ENCODE measurements around the gene TLE5.
"Not testable (repeated sequence)": the region's sequence is repeated elsewhere in the genome, so short reads cannot be mapped to it uniquely, and the experiment has no call there.

TLE5 gene

DNA sequence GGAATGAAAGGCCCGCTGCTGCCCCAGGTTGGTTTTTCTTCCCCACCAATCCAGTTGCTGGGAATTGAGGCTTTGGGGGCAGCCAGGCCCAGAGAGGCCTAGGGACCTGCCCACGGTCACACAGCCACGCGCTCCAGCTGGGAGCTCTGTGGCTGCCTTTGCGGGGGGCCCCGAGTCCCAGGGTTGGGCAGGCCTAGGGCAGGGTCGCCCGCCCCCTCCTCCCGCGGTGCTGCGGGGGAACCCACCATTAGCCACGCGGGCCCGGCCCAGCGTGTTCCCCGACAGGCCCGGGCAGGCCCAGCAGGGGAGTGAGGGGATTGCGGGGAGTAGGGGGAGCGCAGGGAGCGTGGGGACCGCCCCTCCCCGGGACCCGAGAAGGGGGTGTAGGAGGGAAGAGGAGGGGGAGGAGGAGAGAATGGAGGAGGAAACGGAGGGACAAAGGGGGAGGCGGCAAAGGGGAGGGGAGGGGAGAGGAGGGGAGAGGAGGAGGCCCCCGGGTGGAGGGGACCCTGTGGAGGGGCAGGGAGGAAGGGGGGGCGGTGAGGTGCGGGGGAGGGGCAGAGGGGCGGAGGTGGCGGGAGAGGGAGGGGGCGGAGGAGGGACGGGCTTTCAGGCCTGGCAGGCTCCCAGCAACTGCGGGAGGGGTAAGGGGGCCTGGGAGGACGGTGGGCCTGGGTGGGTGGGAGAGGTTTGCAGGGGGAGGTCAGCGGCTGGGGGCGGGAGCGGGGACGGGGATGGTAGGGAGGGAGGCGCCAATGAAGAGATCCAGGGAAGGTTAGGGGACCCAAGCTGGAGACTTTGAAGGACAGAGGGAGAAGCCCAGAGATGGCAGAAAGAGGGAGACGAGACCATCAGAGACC lies 20.3 kb downstream of the TLE5 start:
- DNase-seq: no peak

DNA sequence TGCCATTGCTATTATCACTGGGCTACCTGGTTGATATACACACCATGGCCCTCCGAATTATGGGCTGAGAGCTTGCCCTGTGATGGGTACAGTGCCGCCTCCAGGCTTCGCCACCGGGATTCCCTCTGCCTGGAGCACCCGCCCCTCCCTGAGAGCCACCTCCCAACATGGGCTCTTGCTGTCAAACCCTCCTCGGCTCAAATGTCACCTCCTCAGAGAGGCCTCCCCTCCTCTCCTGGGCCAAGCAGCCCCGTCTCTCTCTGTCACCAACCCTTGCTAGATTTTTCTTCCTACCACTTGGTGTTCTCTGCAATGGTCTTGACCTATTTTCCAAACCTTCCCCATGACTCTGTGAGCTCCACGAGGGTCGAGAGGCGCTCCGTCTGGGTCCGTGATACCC lies 21.0 kb downstream of the TLE5 start:
- no peak for DNase-seq

DNA sequence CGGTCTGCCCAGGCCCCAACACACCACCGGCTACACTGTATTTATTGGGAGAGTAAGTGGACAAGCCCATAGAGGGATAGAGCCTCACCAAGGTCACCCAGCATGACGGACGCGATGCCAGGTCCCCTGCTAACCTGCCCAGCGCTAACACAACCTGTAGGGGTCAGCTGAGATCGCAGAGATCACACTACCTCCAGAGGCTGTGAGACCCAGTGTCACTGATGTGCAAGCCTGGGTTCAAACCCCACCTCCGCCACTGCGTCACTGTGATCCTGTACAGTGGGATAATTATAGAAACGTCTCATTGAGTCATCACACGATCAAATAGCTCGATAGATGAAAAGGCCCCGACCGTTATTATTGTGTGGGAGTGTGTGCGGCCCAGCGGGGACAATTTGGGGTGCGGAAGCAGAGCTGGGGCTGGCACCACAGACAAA lies 22.6 kb downstream of the TLE5 start:
- DNase-seq: no peak

DNA sequence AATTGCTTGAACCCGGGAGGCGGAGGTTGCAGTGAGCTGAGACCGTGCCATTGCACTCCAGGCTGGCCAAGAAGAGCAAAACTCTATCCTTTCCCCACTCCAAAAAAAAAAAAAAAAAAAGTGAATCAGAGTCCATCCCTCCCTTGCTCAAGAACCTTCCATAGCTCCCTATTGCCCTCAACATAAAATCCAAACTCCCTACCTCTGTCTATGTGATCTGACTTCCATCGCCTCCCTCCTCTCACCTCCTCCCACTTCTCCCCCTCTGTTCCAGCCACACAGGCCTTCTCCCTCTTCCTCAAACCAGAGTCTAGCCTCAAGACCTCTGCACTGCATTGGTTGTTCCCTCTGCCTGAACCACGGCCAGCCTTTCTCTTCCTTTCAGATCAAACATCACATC lies 23.2 kb downstream of the TLE5 start:
- DNase-seq: no peak

DNA sequence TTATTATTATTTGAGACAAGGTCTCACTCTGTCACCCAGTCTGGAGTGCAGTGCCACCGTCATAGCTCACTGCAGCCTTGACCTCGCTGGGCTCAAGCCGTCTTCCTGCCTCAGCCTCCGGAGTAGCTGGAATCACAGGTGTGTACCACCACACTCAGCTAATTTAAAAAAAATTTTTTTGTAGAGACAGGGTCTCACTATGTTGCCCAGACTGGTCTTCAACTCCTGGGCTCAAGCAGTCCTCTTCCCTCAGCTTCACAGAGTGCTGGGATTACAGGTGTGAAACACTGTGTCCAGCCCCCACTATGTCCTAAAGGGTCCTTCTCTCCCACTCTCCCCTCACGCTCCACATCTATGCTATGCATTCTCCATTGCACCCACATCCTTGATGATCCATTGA lies 24.1 kb downstream of the TLE5 start:
- DNase-seq: no peak

DNA sequence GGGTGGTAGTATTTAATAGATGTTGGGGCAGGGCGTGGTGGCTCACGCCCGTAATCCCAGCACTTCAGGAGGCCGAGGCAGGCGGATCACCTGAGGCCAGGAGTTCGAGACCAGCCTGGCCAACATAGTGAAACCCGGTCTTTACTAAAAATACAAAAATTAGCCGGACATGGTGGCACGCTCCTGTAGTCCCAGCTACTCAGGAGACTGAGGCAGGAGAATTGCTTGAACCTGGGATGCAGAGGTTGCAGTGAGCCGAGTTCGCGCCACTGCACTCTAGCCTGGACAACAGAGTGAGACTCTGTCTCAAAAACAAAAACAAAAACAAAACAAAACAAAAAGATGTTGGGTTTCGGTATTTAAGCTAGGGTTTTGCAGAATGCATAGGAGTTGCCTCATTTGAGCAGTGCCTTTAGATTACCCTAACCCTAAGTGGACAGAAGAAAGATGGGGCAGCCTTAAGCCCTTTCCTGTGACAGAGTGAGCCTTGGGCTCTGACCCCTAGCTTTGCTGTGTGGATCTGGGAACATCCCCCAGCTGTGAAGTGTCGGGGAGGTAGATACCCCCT lies 25.2 kb downstream of the TLE5 start:
- not testable (repeated sequence) for DNase-seq

DNA sequence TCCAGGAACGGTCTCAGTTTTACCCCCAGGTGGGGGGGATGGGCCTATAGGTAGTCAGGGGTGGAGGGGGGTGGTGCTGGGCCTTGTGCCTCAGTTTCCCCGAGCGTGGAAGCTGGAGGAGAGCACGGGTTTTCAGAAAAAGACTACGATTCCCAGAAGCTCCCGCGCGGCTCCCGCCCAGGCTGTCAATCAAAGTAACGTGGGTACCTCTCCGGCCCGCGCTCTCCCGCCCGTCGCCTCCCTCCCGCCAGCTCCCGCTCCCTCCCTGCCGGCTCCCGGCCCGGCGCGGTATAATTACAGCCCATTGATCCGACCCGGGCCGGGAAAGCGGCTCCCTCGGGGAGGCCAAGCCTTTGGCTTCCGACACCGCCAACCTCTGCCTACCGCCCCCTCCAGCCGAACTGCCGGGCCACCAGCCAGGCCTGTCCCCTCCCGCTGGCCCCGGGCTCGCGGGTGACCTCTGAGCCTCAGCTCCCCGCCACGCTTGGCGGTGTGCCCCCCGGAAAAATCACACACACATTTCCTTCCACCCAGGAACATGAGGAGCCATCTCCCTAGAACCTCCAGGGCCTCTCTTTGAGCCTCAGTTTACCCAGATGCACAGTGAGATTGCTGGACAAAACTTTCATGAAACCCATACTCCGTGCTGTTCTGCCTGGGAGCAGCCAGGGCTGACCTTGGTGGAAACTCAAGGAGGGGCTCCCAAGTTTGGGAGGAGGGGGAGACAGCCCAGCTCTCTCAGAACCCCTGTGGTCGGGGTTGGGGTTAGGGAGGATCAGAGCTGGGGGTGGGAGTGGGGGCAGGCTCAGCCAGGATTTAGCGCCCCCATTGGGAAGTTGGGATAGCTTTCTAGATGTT lies 25.9 kb downstream of the TLE5 start:
- DNase-seq: peak; percentile 73

DNA sequence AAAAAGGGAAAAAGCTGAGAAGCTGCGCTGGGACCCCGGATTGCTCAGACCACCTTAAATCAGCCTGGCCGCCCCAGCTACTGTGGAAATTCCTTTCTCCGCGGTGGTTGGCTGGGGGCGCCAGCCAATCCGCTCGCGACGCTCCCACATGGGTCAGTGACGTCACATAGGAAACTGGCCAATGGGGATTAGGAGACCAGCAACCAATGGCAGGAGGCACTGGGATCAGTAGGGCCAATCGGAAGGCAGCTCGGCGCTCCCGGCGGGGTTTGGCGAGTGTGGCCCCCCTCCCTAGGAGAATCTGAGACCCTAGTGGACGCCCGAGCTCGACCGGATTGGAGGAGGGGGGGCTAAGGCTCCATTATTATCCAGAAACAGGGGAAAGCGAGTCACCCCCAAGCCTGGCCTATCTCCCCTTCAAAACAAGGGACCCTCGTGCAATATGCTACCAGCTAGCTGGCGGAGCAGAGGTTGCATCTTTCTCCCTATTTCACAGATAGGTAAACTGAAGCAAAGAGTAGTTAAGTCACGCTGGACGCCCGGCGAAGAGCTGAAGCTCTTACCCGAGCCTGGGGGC lies 26.7 kb downstream of the TLE5 start:
- peak; percentile 94 for DNase-seq

DNA sequence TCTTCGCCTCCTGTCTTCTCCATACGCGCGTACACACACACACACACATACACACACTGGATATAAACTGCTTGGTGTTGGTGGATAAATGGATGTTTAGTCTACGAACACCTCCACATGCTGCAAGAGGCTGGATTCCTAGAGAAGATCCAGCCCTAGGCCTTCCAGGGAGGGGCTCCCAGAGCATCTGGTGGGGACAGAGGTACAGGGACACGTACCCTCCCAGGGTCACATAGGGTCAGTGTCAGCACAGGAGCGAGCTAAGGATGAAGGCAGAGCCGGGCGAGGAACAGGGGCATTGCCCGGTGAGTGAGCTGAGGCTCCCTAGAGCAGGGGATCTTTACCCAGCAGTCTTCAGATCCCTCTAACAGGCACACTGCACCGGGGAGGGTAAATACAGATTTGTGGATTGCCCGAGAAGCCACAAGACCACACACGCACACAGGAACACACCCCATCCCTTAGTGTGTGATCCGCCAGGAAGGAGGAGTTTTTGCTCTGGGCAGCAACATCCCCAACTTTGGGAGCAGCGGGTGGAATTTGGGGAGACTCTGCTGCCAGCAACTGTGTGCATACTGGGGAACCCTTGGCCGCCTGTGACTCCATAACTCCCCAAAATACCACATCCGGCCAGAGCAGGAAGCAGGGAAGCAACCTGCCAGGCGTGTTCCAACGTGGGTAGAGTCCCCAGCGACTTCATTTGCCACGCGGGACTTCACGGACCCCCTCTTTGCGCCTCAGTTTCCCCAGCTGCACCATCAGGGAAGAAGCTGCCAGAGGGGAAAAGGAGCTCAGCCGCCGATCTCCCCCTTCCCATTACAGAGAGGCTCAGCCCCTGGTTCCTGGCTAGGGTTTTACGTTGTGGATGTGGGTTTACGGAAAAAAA lies 27.4 kb downstream of the TLE5 start:
- peak; percentile 18 for DNase-seq

DNA sequence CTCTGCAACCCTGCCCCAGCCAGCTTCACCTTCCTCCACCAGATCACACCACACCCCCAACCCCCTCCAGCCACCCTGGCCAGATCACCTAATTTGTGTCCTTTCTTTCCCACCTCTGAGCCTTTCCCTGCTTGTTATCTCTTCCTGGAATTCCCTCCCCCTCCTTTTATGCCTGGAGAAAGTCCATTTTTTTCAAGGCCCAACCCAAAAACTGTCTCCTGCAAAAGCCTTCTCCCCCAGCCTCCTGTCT lies 28.0 kb downstream of the TLE5 start:
- no peak for DNase-seq

DNA sequence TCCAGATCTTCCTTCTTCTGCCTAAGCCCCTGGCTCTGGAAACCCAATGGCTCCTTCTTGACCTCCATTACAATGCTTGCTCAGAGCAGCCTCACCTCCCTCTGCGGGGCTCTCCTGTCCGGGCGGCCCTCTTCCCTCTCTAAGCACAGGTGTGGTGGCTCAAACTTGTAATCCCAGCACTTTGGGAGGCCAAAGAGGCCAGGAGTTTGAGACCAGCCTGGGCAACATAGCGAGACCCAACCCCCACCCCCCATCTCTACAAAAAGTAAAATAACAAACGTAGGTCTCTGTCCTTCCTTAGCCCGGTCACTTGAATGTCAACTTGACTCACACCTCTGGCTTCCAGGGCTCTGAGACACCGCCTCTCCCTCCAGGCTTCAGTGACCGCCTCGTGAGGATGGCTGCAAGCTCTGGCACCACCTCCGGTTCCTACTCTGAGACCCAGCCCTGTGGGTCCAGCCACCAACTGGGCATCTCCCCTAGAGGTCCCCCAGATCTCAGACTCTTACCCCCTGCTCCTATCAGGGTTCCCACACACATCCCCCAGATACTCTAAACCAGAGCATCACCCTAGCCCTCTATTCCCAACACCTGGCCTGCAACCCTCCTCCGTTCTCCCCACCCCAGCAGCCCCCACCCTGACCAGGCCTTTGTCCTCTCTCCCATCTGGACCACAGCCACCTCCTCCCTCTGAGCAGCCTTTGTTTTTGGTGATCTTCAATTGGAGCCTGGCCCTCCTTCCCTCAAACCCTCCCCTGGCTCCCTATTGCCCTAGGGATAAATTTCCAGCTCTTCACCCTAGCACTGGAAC lies 28.5 kb downstream of the TLE5 start:
- DNase-seq: no peak

DNA sequence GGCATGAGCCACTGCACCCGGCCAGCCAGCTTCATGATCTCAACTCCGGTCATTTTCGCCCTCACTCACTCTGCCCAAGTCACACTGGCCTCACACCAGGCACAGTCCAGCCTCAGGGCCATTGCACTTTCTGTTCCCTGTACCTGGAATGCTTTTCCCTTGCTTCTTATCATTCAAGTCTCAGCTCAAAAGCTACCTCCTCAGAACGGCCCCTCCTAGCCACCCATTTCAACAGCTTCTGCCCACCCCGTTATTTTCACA lies 30.8 kb downstream of the TLE5 start:
- DNase-seq: no peak

DNA sequence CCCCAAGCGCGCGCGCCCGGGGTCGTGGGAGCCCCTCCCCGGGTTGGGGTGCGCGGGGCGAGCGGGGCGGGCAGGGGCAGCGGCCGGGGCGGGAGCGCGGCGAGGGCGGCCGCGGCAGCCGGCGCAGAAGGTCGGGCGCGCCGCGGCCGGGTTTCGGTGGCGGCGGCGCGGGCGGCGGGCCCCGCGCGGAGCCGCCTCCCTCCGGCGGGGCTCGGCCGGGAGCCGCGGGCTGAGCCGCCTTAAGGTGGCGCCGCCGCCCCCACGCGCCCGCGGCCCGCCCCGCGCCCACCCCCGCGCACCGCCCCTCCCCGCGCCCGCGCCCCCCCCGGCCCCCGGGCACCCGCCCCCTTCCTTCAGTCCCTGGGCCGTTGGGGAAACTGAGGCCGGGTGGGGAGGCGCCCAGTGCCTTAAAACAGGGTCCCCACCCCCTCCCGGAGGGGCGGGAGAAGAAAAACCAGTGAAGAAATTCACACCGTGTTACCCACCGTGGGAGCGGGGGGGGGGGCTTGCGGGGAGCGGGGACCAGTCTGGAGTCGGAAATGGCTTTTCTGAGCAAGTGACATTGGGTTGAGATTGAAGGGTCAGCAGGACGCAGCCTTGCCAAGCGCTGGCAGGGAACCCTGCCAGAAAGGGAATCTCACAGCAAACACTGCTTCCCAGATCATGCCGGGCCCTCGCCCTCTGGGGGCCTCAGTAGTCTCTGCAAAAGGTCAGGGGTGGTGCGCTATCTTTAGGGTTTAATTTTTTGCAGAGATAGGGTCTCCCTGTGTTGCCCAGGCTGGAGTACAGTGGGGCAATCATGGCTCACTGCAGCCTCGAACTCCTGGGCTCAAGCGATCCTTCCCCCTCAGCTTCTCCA lies 33.0 kb downstream of the TLE5 start, which contains the start of gene TLE2:
TSS of gene TLE2 (minus strand) at position 216 of the 859 bp plus-strand sequence. CDS start 376 bp downstream, outside the sequence.
- DNase-seq: no peak

DNA sequence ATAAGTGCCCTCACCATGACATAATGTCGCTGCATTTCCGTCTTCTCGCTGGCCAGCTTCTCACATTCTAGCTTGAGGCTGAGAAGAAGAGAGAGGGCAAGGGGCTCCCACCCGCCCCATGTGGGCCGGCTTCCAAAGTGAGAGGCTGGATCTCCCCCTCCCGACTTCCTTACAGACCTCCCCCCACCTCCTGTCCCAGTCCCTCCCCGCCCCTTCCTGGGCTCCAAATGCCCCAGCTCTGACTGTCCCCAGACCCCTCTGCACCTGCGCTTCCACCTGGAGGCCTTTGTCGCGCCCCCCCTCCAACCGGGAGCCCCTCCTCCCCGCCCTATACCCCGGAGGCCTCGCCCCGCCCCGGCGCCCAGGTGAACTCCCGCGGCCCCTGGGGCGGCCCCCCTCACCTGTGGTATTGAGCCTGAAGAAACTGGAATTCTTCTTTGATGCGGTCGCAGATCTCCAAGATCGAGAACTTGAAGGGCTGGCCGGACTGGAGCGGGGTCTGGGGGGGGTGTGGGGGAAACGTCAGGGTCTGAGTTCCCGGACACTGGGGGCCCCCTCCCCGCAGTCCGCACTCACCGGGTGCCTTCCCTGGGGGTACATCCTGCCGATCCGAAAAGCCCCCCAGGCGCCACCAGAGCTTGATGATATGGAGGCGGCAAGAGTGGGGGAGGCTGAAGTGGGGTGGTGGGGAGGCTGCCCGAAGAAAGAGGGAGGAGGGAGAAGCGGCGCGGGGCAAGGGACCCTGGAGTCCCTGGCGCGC lies 33.8 kb downstream of the TLE5 start:
- DNase-seq: no peak

DNA sequence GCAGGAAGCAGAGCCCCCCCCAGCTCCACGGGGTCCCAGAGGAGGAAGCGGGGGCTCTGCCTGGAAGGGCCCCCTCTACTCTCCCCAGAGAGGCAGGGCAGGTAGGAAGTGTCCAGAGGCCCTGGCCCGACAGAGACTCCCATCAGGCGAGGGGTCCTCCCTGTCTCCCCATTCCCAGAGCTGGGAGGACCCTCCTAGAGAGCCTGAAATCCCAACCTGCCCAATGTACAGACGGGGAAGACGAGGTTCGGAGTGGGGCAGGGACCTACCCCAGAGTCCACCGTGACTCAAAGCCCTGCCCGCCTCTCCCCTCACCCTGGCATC lies 34.4 kb downstream of the TLE5 start:
- DNase-seq: no peak

DNA sequence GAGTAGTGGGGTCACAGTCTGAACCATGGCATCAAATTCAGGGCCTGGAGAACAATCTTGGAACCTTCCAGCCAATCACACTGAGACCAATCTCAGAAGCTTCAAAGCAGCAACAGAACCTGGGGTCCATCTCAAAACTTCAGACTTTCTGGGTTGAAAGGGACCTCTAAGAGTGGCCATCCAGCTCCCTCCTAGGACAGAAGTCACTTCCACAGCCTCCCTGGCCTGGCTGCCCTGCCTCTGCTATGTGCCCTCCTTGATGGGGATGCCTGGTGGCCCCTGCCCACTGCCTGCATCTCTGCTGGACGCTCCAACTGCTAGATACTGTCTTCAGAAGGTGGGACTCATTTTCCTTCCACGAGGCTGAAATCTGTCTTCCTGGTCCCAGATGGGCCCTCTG lies 35.0 kb downstream of the TLE5 start:
- no peak for DNase-seq

DNA sequence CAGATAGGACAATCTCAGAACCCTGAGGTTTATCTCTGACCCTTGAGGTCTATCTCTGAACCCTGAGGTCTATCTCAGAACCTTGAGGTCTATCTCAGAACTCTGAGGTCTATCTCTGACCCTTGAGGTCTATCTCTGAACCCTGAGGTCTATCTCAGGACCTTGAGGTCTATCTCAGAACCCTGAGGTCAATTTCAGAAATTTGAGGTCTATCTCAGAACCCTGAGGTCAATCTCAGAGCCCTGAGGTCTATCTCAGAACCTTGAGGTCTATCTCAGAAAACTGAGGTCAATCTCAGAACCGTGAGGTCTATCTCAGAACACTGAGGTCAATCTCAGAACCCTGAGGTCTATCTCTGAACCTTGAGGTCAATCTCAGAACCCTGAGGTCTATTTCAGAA lies 35.5 kb downstream of the TLE5 start:
- no peak for DNase-seq

DNA sequence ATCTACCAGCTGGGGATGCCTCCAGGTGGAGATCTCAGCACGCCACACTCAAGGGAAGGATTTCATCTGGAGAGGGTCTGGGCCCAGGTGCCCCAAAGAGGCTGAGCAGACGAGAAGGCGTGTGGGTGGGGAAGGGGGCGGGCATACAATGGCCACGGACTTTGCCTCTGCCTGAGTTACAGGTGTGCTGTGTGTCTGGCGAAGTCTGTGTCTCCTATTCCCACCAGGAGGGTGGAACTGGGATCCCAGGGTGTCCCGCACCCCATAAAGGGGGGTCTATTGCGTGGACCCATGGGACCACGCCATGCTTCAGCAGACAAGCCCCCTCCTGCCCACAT lies 36.8 kb downstream of the TLE5 start:
- DNase-seq: no peak

DNA sequence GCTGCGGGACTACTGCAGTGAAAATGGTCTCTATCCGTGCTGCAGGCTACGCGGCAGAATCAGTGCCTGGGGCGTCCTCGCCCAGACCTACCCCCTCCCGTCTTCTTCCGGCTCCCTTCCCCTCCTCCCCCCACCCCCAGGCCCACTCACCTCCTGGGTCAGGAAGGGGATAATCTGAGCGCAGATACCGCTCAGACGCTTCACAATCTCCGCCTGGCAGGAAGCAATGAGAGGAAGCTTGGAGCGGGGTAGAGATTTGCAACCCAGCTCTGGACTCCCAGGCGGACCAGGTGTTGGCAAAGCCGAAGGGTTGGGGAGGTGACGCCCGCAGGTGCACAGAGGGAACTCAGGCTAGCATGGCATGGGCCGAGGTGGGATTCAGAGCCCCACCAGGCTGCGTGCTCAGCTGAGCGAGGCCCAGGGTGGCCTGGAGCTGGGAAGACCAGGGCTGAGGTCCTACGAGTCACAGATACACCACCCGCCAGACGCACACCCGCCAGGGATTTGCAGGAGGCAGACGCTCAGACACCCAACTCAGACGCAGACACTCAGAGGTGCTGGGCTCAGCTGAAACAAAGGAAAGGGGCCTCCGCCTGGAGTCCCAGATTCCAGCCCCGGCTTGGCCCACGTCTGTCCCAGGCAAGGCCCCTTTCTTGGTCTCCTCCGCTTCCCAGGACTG lies 37.3 kb downstream of the TLE5 start:
- no peak for DNase-seq

DNA sequence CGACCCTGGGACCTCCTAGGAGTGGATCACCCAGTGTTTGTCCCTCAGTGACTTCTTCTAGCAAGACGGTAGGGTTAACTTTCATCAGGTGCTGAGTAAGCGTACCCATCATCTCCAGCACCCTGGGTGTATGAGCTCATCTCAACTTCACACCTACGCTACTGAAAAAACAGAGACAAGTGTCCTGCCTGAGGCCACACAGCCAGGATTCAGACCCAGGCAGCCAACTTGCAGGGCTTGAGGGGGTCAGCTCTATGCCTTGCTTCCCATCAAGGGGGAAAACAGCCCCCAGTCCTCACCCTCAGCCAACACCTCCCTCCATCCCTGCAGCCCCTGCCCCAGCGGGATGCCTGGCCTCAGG lies 37.8 kb downstream of the TLE5 start:
- no peak for DNase-seq

All from stimulated activated naive CD4-positive, alpha-beta T cell treated with Interleukin-2 at 50 U/mL for 16 hours (primary cell).